Sigmoid colon (tissue), 7 donors: Measurements from ENCODE around the gene DNAAF1. TPM values are rescaled to one million over a fixed set of nuclear protein-coding genes. Genes with fewer than 3 reads are reported as not detected.
"Not testable (repeated sequence)": the region's sequence is repeated elsewhere in the genome, so short reads cannot be mapped to it uniquely, and the experiment has no call there.

Source experiments
- DNase-seq: peaks from one replicate; pipeline ENCODE4 v3.0.0-alpha.2; 2019
- H3K27ac ChIP-seq, 4 donors: fragments of 200-600 bp; sonication (generic); one replicate each; pipeline ENCODE4 v1.5.1; 2016 to 2019; ENCODE audit warnings: mild to moderate bottlenecking in 1 of 4
- H3K27me3 ChIP-seq, 3 donors: fragments of 200-600 bp; sonication (generic); one replicate each; pipeline ENCODE4 v1.5.1; 2019; ENCODE audit warnings: mild to moderate bottlenecking in 1 of 3
- H3K36me3 ChIP-seq, 4 donors: fragments of 200-600 bp; sonication (generic); one replicate each; pipeline ENCODE4 v1.5.1; 2016 to 2019
- H3K4me1 ChIP-seq, 4 donors: fragments of 200-600 bp; sonication (generic); one replicate each; pipeline ENCODE4 v1.5.1; 2017 to 2019
- H3K4me3 ChIP-seq, 4 donors: fragments of 200-600 bp; sonication (generic); one replicate each; pipeline ENCODE4 v1.5.1; 2017 to 2019; ENCODE audit warnings: mild to moderate bottlenecking in 2 of 4, moderate library complexity in 1 of 4
- H3K9me3 ChIP-seq, 4 donors: fragments of 200-600 bp in 3 of 4; sonication (generic) in 3 of 4; one replicate each; pipeline versions ENCODE4 v1.5.1 to v1.6.1; 2013 to 2019
- EP300 ChIP-seq, 4 donors: sonication (generic); formaldehyde crosslinking; IDR thresholded peaks; one replicate each; pipeline ENCODE4 v1.6.1; 2017; ENCODE audit warnings: antibody characterized with exemption in 4 of 4
- POLR2A ChIP-seq, 2 donors: fragments of 450-650 bp; IDR thresholded peaks; one replicate each; pipeline ENCODE4 v1.6.1; 2016; ENCODE audit warnings: antibody characterized with exemption in 2 of 2, mild to moderate bottlenecking in 2 of 2, moderate library complexity in 2 of 2
- POLR2AphosphoS5 ChIP-seq, 4 donors: sonication (generic); formaldehyde crosslinking; IDR thresholded peaks; one replicate each; pipeline ENCODE4 v1.6.1; 2017; ENCODE audit warnings: antibody characterized with exemption in 4 of 4
- WGBS, 2 donors: extraction: QIAGEN DNeasy Blood & Tissue Kit; methylation state at CpG; one replicate each; pipeline ENCODE4 v1.1.7; 2013; 5-methylcytosine and 5-hydroxymethylcytosine counted together
- intact Hi-C: fragments of 100-400 bp; cut with DNase I; formaldehyde crosslinking; loops from one replicate; pipeline ENCODE4 v1.15.1; 2023
- polyA plus RNA-seq, 3 donors: library from polyadenylated mRNA; stranded (reverse); fragments of 200-250 nt; gene quantifications; one replicate each; pipeline ENCODE4 v1.2.3, GENCODE V29; 2013
- total RNA-seq, 4 donors: library from RNA; depleted of rRNA; stranded (reverse); fragments of >200 nt; gene quantifications; one replicate each; pipeline ENCODE4 v1.1.0, GENCODE V29; 2016
- TF ChIP-seq, protein P1 (sequence below), 4 experiments: fragments of 450-650 bp in 3 of 4; fragments of 200-600 bp in 1 of 4; IDR thresholded peaks; one replicate each; pipeline ENCODE4 v1.5.1; 2016 to 2019; ENCODE audit warnings: antibody characterized with exemption in 4 of 4, mild to moderate bottlenecking in 3 of 4, moderate library complexity in 2 of 4
- donor health status: healthy with polysubstance abuse.
- donor health status: Bipolar disorder and iron deficiency.
- donor health status: healthy.

DNAAF1 gene
- total and polyA plus RNA-seq, 7 donors = 0.15 to 0.36 TPM; not detected in 5

DNA sequence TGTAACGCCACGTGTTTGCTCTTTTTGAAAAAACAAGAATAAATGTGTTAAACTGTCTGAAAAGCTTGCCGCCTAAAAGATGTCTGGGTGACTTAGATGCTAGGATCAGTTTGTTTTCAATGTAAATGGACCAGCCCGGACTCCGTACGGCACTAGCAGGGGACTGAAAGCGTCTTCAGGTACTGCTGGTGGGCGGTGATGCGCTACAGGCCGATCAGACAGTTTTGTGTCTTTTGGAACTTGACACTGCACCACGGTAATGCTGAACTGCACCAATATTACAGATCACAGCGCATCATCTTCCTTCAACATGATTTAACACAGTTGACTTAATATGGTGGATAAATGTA is 27.6 kb upstream of the DNAAF1 start:
- Histone ChIP-seq H3K4me1 (peaks cover 0 to 27% (median 22%) of the 10 kb centered on the region in 4 donors), H3K4me3 (peak overlapping the region; percentile 83 to 99 (median 86)), H3K27me3 (no peaks in the 10 kb centered on the region), H3K9me3 (no peaks in the 10 kb centered on the region), H3K36me3 (peaks cover 0 to 2% (median 0%) of the 10 kb centered on the region in 4 donors), H3K27ac (peak overlapping the region; percentile 90 to 95 (median 94))
- no peak for DNase-seq
- no peak for TF ChIP-seq EP300 (IDR thresholded peaks at IDR 0.05)
- intact Hi-C loops = loop anchor here (2.0 to 5.0 kb wide), 3 partner anchors 27 to 190 kb away; partner anchors contain the start of genes DNAAF1, HSDL1 and TAF1C
- 6 to 8% methylated on average over 12 of the region's 12 CpGs for WGBS, 2 donors

- H3K36me3 ChIP-seq, DNase-seq, H3K9me3 ChIP-seq, H3K27me3 ChIP-seq, H3K27ac ChIP-seq, H3K4me3 ChIP-seq: not testable (repeated sequence)
- WGBS, 2 donors = 90 to 93% methylated on average over 5 of the region's 5 CpGs
- intact Hi-C loops = loop anchor here (5.0 kb wide), 1 partner anchor 189 kb away; no protein-coding TSS in a partner anchor
- peaks cover 0 to 27% (median 22%) of the 10 kb centered on the region in 4 donors for H3K4me1 ChIP-seq
Measured at GRCh38 chr16:84118315-84118714, 26.8 kb upstream of the DNAAF1 start.

GRCh38 chr16:84119368-84119767 is 25.7 kb upstream of the DNAAF1 start:
- peaks cover 0 to 26% (median 19%) of the 10 kb centered on the region in 4 donors for H3K4me1 ChIP-seq
- no peak for DNase-seq
- H3K27ac ChIP-seq = no peak overlapping the region
- whole genome bisulfite sequencing, 2 donors = 87 to 92% methylated on average over 13 of the region's 13 CpGs
- H3K27me3 ChIP-seq = no peaks in the 10 kb centered on the region
- intact Hi-C loops = loop anchor here (5.0 kb wide), 1 partner anchor 188 kb away; no protein-coding TSS in a partner anchor
- no peak overlapping the region for H3K4me3 ChIP-seq
- TF ChIP-seq POLR2AphosphoS5 (IDR thresholded peaks at IDR 0.05) = no peak
- TF ChIP-seq, protein P1, sequence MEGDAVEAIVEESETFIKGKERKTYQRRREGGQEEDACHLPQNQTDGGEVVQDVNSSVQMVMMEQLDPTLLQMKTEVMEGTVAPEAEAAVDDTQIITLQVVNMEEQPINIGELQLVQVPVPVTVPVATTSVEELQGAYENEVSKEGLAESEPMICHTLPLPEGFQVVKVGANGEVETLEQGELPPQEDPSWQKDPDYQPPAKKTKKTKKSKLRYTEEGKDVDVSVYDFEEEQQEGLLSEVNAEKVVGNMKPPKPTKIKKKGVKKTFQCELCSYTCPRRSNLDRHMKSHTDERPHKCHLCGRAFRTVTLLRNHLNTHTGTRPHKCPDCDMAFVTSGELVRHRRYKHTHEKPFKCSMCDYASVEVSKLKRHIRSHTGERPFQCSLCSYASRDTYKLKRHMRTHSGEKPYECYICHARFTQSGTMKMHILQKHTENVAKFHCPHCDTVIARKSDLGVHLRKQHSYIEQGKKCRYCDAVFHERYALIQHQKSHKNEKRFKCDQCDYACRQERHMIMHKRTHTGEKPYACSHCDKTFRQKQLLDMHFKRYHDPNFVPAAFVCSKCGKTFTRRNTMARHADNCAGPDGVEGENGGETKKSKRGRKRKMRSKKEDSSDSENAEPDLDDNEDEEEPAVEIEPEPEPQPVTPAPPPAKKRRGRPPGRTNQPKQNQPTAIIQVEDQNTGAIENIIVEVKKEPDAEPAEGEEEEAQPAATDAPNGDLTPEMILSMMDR (IDR thresholded peaks at IDR 0.05) = no peak
- no peak for TF ChIP-seq POLR2A (IDR thresholded peaks at IDR 0.05)
- TF ChIP-seq EP300 (IDR thresholded peaks at IDR 0.05) = no peak
- H3K9me3 ChIP-seq = no peaks in the 10 kb centered on the region
- peaks cover 0 to 18% (median 3%) of the 10 kb centered on the region in 4 donors for H3K36me3 ChIP-seq

GRCh38 chr16:84120023-84120422 is 25.1 kb upstream of the DNAAF1 start:
- Histone ChIP-seq H3K4me3 (no peak overlapping the region), H3K36me3 (peaks cover 0 to 21% (median 3%) of the 10 kb centered on the region in 4 donors), H3K27me3 (no peaks in the 10 kb centered on the region), H3K4me1 (peaks cover 0 to 25% (median 13%) of the 10 kb centered on the region in 4 donors), H3K27ac (no peak overlapping the region), H3K9me3 (no peaks in the 10 kb centered on the region)
- intact Hi-C loops = no loop called here
- 75 to 82% methylated on average over 5 of the region's 5 CpGs for WGBS, 2 donors
- no peak for DNase-seq
- TF ChIP-seq, protein P1 (IDR thresholded peaks at IDR 0.05) = no peak
- no peak for TF ChIP-seq POLR2AphosphoS5 (IDR thresholded peaks at IDR 0.05)

DNA sequence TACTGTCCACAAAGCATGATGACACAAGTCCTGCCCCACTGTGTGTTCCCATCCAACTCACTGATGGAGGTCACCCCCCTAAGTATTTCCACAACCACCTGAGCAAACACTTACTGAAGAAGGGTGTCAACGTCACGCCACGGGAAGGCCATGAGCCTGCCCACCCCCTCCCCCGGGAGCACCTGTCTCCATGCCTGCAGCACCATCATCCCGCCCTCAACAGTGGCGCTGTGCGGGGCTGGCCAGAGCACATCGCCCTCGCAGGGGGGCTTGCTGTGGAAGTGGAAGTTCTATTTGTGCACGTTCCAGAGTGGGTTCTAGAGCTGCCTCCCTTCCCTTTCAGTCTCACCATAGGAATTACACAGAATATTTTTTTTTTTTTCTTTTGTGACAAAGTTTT is 24.1 kb upstream of the DNAAF1 start:
- Histone ChIP-seq H3K36me3 (peaks cover 0 to 21% (median 3%) of the 10 kb centered on the region in 4 donors), H3K9me3 (no peaks in the 10 kb centered on the region), H3K4me3 (no peak overlapping the region), H3K27ac (no peak overlapping the region), H3K27me3 (no peaks in the 10 kb centered on the region), H3K4me1 (peaks cover 0 to 15% (median 5%) of the 10 kb centered on the region in 4 donors)
- intact Hi-C loops = no loop called here
- TF ChIP-seq, protein P1 (IDR thresholded peaks at IDR 0.05) = no peak
- TF ChIP-seq EP300 (IDR thresholded peaks at IDR 0.05) (no peak), POLR2A (IDR thresholded peaks at IDR 0.05) (no peak), POLR2AphosphoS5 (IDR thresholded peaks at IDR 0.05) (no peak)
- no peak for DNase-seq
- 90 to 93% methylated on average over 10 of the region's 10 CpGs for WGBS, 2 donors
